HCT116 (cell line): ENCODE data around the gene ENOPH1. TPM values are rescaled to one million over a fixed set of nuclear protein-coding genes. Genes with fewer than 3 reads are reported as not detected.

Experiments
- ATAC-seq: fragments of 200-7000 bp; cut with Tn5 transposase; 2 replicates; pipeline ENCODE4 v1.9.1; 2020; ENCODE audit warnings: mild to moderate bottlenecking, moderate library complexity
- BruUV-seq: library from RNA; stranded (reverse); fragments of 400-500 nt; replicated peaks from 2 replicates; lab custom pipeline; 2021; lab: Mats Ljungman, UMichigan
- CTCF ChIA-PET: fragments of 300-600 bp; sonication (Branson Sonifier 250); formaldehyde crosslinking; loops from one replicate; lab custom pipeline; 2021; ENCODE audit warnings: antibody characterized with exemption; lab: Charles Lee
- POLR2A ChIA-PET: fragments of 300-600, 350-600 bp; sonication (Branson Sonifier 250); formaldehyde crosslinking; loops from one replicate; lab custom pipeline; 2021; ENCODE audit warnings: antibody characterized with exemption; lab: Charles Lee
- RAD21 ChIA-PET, 2 experiments: fragments of 300-600 bp; sonication (Branson Sonifier 250); formaldehyde crosslinking; loops; one replicate each; lab custom pipeline; 2023; ENCODE audit warnings: low total read pairs in 2 of 2; ENCODE audit not compliant: uncharacterized antibody in 2 of 2, unreplicated experiment in 2 of 2, low non-redundant PET in 1 of 2; lab: Charles Lee
- DNase-seq: peaks from one replicate; pipeline ENCODE4 v3.0.0-alpha.2; 2010; ENCODE audit warnings: low read depth, low spot score
- H2AFZ ChIP-seq: fragments of 200-600 bp; shearing (Covaris generic), sonication (generic); 2 replicates; pipeline ENCODE4 v1.6.1; 2017; ENCODE audit warnings: low read depth, mixed run types, mixed read lengths, antibody characterized with exemption, low read length; ENCODE audit not compliant: poor library complexity, severe bottlenecking
- H3K27ac ChIP-seq: 2 replicates; pipeline ENCODE4 v1.5.1; 2012; ENCODE audit warnings: low read depth, low read length
- H3K27me3 ChIP-seq: fragments of 200-600 bp; sonication (generic); 2 replicates; pipeline ENCODE4 v1.6.1; 2016; ENCODE audit warnings: mixed run types, low read length, mixed read lengths; ENCODE audit not compliant: insufficient read depth
- H3K36me3 ChIP-seq, 2 experiments: fragments of 200-500 bp in 1 of 2; fragments of 200-600 bp in 1 of 2; sonication (Bioruptor generic) in 1 of 2; sonication (generic) in 1 of 2; 2 replicates each; pipeline versions ENCODE4 v1.5.1 to v1.6.1; 2014 to 2016; ENCODE audit warnings: low read length in 2 of 2, inconsistent platforms in 1 of 2, mixed read lengths in 1 of 2, mixed run types in 1 of 2; ENCODE audit not compliant: insufficient read depth in 2 of 2, control insufficient read depth in 1 of 2
- H3K4me1 ChIP-seq, 2 experiments: fragments of 200-600 bp in 1 of 2; sonication (generic) in 1 of 2; 2 replicates each; pipeline versions ENCODE4 v1.5.1 to v1.6.1; 2012 to 2017; ENCODE audit warnings: low read length in 2 of 2, inconsistent platforms in 1 of 2, mild to moderate bottlenecking in 1 of 2, mixed read lengths in 1 of 2, mixed run types in 1 of 2, moderate library complexity in 1 of 2; ENCODE audit not compliant: insufficient read depth in 2 of 2, control insufficient read depth in 1 of 2
- H3K4me2 ChIP-seq: fragments of 200-600 bp; sonication (generic); 2 replicates; pipeline ENCODE4 v1.6.1; 2017; ENCODE audit warnings: mixed run types, low read length, mixed read lengths
- H3K4me3 ChIP-seq, 2 experiments: fragments of 200-600 bp in 1 of 2; sonication (generic) in 1 of 2; replicated peaks in 1 of 2; 2 replicates each; pipeline ENCODE4 v1.5.1; 2011 to 2016; ENCODE audit warnings: low read length in 2 of 2, control low read depth in 1 of 2, low read depth in 1 of 2, mild to moderate bottlenecking in 1 of 2, mixed read lengths in 1 of 2, mixed run types in 1 of 2
- H3K79me2 ChIP-seq: fragments of 200-600 bp; sonication (generic); 2 replicates; pipeline ENCODE4 v1.6.1; 2017; ENCODE audit warnings: mild to moderate bottlenecking, mixed run types, low read length, moderate library complexity, mixed read lengths; ENCODE audit not compliant: insufficient read depth
- H3K9ac ChIP-seq: fragments of 200-600 bp; sonication (generic); 2 replicates; pipeline ENCODE4 v1.6.1; 2016; ENCODE audit warnings: low read length, mixed read lengths
- H3K9me2 ChIP-seq: fragments of 200-600 bp; sonication (generic), shearing (Covaris generic); 2 replicates; pipeline ENCODE4 v1.6.1; 2017; ENCODE audit warnings: mixed run types, mild to moderate bottlenecking, moderate library complexity; ENCODE audit not compliant: insufficient read depth
- H3K9me3 ChIP-seq, 2 experiments: fragments of 200-500 bp in 1 of 2; fragments of 200-600 bp in 1 of 2; sonication (Bioruptor generic) in 1 of 2; sonication (generic) in 1 of 2; 2 replicates each; pipeline ENCODE4 v1.6.1; 2014 to 2017; ENCODE audit warnings: low read length in 2 of 2, mixed read lengths in 2 of 2, inconsistent platforms in 1 of 2, low read depth in 1 of 2, mild to moderate bottlenecking in 1 of 2, mixed run types in 1 of 2, moderate library complexity in 1 of 2; ENCODE audit not compliant: control insufficient read depth in 1 of 2, insufficient read depth in 1 of 2
- H4K20me1 ChIP-seq: fragments of 200-600 bp; sonication (generic), shearing (Covaris generic); 2 replicates; pipeline ENCODE4 v1.6.1; 2017; ENCODE audit warnings: mixed run types, mild to moderate bottlenecking, moderate library complexity; ENCODE audit not compliant: insufficient read depth
- ATF3 ChIP-seq: IDR thresholded peaks from 2 replicates; pipeline ENCODE4 v1.6.1; 2012
- CEBPB ChIP-seq: IDR thresholded peaks from 2 replicates; pipeline ENCODE4 v1.6.1; 2012; ENCODE audit warnings: low read depth
- ELF1 ChIP-seq: IDR thresholded peaks from 2 replicates; pipeline ENCODE4 v1.6.1; 2012; ENCODE audit warnings: low read depth, borderline replicate concordance
- FOSL1 ChIP-seq: IDR thresholded peaks from 2 replicates; pipeline ENCODE4 v1.6.1; 2012; ENCODE audit warnings: low read depth
- JUND ChIP-seq: IDR thresholded peaks from 2 replicates; pipeline ENCODE4 v1.6.1; 2012
- POLR2A ChIP-seq: IDR thresholded peaks from 2 replicates; pipeline ENCODE4 v1.7.0; 2011; ENCODE audit warnings: borderline replicate concordance; ENCODE audit not compliant: insufficient read depth, insufficient read length; ENCODE audit errors: extremely low read depth
- POLR2AphosphoS5 ChIP-seq: IDR thresholded peaks from 2 replicates; pipeline ENCODE4 v1.6.1; 2011; ENCODE audit warnings: mild to moderate bottlenecking, low read depth, low read length, moderate library complexity
- YY1 ChIP-seq: IDR thresholded peaks from 2 replicates; pipeline ENCODE4 v1.6.1; 2011; ENCODE audit warnings: low read length, low read depth, moderate library complexity, mild to moderate bottlenecking; ENCODE audit not compliant: insufficient replicate concordance; ENCODE audit errors: extremely low read depth
- ZNF274 ChIP-seq: fragments of 200-500 bp; sonication (Bioruptor generic); IDR thresholded peaks from 2 replicates; pipeline ENCODE4 v1.6.1; 2014; ENCODE audit warnings: mild to moderate bottlenecking, low read depth, low read length, inconsistent platforms
- intact Hi-C: fragments of 100-400 bp; cut with micrococcal nuclease; formaldehyde crosslinking; loops from 2 replicates; pipeline ENCODE4 v1.10.0; 2022
- total RNA-seq: library from RNA; stranded (reverse); gene quantifications from one replicate; pipeline ENCODE4 v1.2.1, GENCODE V29; 2021; ENCODE audit not compliant: unreplicated experiment
- TF ChIP-seq, protein P1 (sequence below): IDR thresholded peaks from 2 replicates; pipeline ENCODE4 v1.6.1; 2011; ENCODE audit warnings: mild to moderate bottlenecking, low read length, moderate library complexity; ENCODE audit not compliant: insufficient replicate concordance; ENCODE audit errors: extremely low read depth
- TF ChIP-seq, protein P2 (sequence below): IDR thresholded peaks from 2 replicates; pipeline ENCODE4 v1.6.1; 2012; ENCODE audit warnings: low read depth
- TF ChIP-seq, protein P3 (sequence below): IDR thresholded peaks from 2 replicates; pipeline ENCODE4 v1.6.1; 2012

The ENOPH1 gene
- total RNA-seq, 1 experiment from 2014 or later = 53.4 TPM

DNA sequence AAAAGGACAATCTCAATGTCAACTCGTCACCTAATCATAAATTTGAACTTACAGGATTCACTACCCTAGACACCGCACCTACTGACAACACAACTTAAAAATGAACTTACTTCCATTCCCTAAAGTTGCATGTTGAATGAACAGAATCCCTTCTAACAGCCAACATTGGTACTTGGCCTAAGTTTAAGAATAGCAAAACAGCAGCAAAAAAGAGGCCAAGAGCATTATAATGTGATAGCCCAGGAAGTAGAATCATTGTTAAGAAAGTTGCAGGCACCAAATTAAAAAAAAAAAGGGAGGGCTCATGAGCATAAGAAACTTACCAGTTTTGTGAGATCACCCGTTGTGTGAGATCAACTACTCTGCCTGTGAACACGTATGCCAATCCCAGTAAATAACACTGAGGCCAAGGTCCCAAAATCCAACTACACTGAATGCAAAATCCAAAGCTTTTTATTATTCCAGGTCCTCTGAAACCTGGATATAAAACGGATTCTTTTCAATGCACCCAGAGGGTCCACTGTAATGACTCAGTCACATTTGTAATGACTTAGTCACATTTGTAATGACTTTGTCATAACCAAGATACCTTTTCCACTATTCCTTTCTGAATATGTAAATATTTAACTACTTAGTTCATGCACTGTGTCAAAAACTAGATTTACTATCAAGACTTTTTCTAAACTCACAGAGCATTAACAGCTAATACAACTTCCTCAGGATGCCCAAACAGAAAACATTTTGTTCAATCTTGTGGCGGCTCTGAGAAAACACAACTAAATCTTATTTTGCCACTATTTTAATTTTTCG, 6.9 kb upstream of the ENOPH1 start:
- Histone ChIP-seq H4K20me1 (peaks cover 57% of the 10 kb centered on the region), H3K9ac (no peak overlapping the region), H3K4me1 (peaks cover 7 to 34% of the 10 kb centered on the region in 2 experiments; a peak in 3 of 4 replicates), H3K27me3 (no peaks in the 10 kb centered on the region)
- RAD21 ChIA-PET = no interaction called here
- DNase-seq (no peak), ATAC-seq (peak; percentile 19; the same call in 1 of the 2 replicates)
- POLR2A ChIA-PET = interaction anchor here (1.3 to 1.4 kb wide), 2 partner anchors 43 to 57 kb away, joined by 3 to 4 read pairs; no protein-coding TSS in a partner anchor
- intact Hi-C loops = no loop called here
- TF ChIP-seq POLR2AphosphoS5 (peak; percentile 62), CEBPB (no peak), ZNF274 (no peak)
- TF ChIP-seq, all 23 proteins: peak for 1
- no TSS peak for BruUV-seq
- Histone ChIP-seq H3K4me3 (no peak overlapping the region), H3K79me2 (peaks cover 38% of the 10 kb centered on the region), H2AFZ (no peak overlapping the region), H3K27ac (peak overlapping the region; percentile 0; the same call in 1 of the 2 replicates), H3K9me3 (no peaks in the 10 kb centered on the region), H3K9me2 (no peaks in the 10 kb centered on the region), H3K36me3 (peaks cover 47 to 49% of the 10 kb centered on the region in 2 experiments), H3K4me2 (0 out of 2 replicates have a peak overlapping the region, but pooled peaks have one; percentile 8)
- CTCF ChIA-PET = no interaction called here

- Histone ChIP-seq H3K4me1 (peaks cover 7 to 41% of the 10 kb centered on the region in 2 experiments; a peak in 3 of 4 replicates), H3K4me2 (no peak overlapping the region), H3K9me3 (no peaks in the 10 kb centered on the region), H3K9ac (no peak overlapping the region), H3K9me2 (no peaks in the 10 kb centered on the region), H3K4me3 (no peak overlapping the region), H2AFZ (no peak overlapping the region), H3K79me2 (peaks cover 49% of the 10 kb centered on the region), H3K27ac (no peak overlapping the region), H3K36me3 (peaks cover 49% of the 10 kb centered on the region in 2 experiments), H3K27me3 (no peaks in the 10 kb centered on the region), H4K20me1 (peaks cover 60% of the 10 kb centered on the region)
- ChIA-PET POLR2A (no interaction called here), CTCF (no interaction called here), RAD21 (no interaction called here)
- no peak for ATAC-seq
- BruUV-seq = no TSS peak
- DNase-seq = no peak
- intact Hi-C loops = no loop called here
- no peak for TF ChIP-seq YY1
- TF ChIP-seq, protein P1, sequence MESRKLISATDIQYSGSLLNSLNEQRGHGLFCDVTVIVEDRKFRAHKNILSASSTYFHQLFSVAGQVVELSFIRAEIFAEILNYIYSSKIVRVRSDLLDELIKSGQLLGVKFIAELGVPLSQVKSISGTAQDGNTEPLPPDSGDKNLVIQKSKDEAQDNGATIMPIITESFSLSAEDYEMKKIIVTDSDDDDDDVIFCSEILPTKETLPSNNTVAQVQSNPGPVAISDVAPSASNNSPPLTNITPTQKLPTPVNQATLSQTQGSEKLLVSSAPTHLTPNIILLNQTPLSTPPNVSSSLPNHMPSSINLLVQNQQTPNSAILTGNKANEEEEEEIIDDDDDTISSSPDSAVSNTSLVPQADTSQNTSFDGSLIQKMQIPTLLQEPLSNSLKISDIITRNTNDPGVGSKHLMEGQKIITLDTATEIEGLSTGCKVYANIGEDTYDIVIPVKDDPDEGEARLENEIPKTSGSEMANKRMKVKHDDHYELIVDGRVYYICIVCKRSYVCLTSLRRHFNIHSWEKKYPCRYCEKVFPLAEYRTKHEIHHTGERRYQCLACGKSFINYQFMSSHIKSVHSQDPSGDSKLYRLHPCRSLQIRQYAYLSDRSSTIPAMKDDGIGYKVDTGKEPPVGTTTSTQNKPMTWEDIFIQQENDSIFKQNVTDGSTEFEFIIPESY = no peak
- TF ChIP-seq ELF1 = no peak
- no peak for TF ChIP-seq JUND
- no peak for TF ChIP-seq POLR2A
- no peak for TF ChIP-seq ZNF274
- no peak for TF ChIP-seq FOSL1
- TF ChIP-seq POLR2AphosphoS5 = no peak
- TF ChIP-seq ATF3 = no peak
- TF ChIP-seq, protein P2, sequence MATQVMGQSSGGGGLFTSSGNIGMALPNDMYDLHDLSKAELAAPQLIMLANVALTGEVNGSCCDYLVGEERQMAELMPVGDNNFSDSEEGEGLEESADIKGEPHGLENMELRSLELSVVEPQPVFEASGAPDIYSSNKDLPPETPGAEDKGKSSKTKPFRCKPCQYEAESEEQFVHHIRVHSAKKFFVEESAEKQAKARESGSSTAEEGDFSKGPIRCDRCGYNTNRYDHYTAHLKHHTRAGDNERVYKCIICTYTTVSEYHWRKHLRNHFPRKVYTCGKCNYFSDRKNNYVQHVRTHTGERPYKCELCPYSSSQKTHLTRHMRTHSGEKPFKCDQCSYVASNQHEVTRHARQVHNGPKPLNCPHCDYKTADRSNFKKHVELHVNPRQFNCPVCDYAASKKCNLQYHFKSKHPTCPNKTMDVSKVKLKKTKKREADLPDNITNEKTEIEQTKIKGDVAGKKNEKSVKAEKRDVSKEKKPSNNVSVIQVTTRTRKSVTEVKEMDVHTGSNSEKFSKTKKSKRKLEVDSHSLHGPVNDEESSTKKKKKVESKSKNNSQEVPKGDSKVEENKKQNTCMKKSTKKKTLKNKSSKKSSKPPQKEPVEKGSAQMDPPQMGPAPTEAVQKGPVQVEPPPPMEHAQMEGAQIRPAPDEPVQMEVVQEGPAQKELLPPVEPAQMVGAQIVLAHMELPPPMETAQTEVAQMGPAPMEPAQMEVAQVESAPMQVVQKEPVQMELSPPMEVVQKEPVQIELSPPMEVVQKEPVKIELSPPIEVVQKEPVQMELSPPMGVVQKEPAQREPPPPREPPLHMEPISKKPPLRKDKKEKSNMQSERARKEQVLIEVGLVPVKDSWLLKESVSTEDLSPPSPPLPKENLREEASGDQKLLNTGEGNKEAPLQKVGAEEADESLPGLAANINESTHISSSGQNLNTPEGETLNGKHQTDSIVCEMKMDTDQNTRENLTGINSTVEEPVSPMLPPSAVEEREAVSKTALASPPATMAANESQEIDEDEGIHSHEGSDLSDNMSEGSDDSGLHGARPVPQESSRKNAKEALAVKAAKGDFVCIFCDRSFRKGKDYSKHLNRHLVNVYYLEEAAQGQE = no peak
- TF ChIP-seq, protein P3, sequence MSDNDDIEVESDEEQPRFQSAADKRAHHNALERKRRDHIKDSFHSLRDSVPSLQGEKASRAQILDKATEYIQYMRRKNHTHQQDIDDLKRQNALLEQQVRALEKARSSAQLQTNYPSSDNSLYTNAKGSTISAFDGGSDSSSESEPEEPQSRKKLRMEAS = no peak
Measured at GRCh38 chr4:82425478-82425877, 4.9 kb upstream of the ENOPH1 start.
